ENCODE results near the gene PRKCB.

Gene PRKCB

DNA sequence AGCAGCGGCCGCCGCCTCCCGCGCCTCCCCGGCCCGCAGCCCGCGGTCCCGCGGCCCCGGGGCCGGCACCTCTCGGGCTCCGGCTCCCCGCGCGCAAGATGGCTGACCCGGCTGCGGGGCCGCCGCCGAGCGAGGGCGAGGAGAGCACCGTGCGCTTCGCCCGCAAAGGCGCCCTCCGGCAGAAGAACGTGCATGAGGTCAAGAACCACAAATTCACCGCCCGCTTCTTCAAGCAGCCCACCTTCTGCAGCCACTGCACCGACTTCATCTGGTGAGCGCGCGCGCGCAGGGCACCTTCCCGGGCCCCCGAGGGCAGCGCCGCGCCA lies 258 bp downstream of the PRKCB start:
- DNase-seq (ENCODE audit: insufficient read length, low spot score) (no peak), FAIRE-seq (no peak)

- peak; percentile 76 for FAIRE-seq
- no peak for DNase-seq (ENCODE audit: insufficient read length, low spot score)
Observed at GRCh38 chr16:23836404-23837311, 875 bp downstream of the PRKCB start.

DNA sequence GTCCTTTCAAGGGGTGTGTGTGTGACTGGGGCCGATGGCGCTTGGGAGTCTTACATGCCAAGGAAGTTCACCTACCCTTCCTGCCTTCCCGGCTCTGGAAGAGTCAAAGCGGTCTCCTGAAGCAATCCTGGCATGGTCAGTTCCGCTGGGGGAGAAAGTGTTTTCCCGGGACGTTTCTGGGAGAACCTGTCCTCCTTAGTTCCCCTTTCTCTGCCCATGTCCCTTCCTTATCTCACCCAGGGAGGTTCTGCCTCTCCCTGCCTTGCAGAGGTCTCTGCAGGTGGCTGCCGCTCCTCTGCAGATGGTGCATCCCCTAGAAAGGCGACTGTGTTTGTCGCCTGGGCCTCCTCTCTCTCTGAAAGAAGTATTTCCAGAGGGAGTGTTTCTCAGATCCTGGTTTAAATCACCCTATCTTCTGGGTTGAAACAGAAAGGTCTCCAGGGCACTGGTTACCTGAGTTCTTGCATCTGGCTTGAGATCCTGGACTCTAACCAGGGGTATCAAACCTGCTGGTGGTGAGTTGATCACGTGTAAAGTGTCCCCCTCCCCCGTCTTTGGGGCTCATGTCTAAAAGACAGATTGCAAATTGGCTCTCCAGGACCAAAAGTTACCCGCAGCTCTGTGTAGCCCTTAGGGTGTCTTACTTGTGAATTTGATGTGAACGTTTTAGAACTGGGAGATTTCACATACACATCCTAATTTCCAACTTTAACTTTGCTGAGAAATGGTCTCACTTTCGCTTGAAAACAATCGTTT lies 1.9 kb downstream of the PRKCB start:
- DNase-seq (ENCODE audit: insufficient read length, low spot score) (peak; percentile 40), FAIRE-seq (peak; percentile 91)

DNA sequence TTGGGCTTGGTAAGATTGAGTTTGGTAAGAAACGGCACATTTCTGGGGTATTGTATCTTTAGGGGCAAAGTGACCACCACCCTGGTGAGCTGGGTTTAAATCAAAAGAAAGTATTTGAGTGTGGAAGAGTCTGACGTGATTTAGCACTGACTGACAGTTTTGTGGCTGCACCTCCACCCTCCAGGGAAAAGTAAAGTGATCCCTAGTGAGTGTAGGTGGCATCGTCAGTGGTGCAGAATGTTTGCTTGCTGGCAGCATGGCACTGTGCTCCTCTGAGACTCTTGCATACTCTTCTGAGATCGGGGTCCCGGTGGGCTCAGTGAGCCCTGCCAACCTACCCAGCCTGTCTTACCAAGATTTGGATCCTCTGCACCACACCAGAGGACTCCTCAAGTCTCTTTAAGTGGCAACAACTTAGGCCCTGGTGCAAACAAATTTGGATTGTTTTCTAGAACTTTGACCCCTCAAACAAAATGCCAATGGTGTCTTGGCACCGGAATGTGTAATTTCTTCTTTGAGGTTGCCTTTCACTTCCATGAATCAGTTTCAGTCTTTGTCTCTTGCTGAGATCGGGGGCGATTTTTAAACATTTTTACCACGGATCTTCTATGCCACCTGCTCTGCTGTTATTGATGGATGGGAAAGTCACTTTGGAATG lies 2.8 kb downstream of the PRKCB start:
- FAIRE-seq (peak; percentile 71), DNase-seq (ENCODE audit: insufficient read length, low spot score) (no peak)

- FAIRE-seq (peak; percentile 97), DNase-seq (ENCODE audit: insufficient read length, low spot score) (no peak)
Observed at GRCh38 chr16:23840310-23840709, 4.5 kb downstream of the PRKCB start.

DNA sequence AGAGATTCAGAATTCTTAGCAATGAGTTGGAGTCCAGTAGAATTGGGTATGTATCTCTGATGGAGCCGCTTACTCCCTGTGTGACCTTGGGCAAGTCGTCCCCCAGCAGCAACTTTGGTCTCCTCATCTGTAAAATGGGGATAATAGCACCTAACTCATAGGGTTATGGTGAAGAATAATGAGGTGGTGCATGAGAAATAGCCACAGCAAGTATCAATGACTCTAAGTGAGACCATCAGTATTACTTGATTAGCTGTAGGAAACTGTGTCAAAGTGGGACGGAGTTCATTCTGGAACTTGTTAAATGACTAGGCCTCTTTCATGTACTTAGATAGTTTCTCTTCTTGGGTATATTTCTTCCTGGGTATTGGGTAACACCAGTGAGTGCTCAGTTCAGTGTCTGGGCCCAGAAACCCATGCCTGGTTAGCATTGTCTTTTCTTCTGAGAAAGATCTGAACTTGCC lies 6.4 kb downstream of the PRKCB start:
- FAIRE-seq (peak; percentile 98), DNase-seq (ENCODE audit: insufficient read length, low spot score) (no peak)

GRCh38 chr16:23843143-23843542 lies 7.4 kb downstream of the PRKCB start:
- no peak for DNase-seq (ENCODE audit: insufficient read length, low spot score)
- FAIRE-seq = peak; percentile 88

GRCh38 chr16:23847251-23847650 lies 11.5 kb downstream of the PRKCB start:
- no peak for DNase-seq (ENCODE audit: insufficient read length, low spot score)
- FAIRE-seq = no peak

DNA sequence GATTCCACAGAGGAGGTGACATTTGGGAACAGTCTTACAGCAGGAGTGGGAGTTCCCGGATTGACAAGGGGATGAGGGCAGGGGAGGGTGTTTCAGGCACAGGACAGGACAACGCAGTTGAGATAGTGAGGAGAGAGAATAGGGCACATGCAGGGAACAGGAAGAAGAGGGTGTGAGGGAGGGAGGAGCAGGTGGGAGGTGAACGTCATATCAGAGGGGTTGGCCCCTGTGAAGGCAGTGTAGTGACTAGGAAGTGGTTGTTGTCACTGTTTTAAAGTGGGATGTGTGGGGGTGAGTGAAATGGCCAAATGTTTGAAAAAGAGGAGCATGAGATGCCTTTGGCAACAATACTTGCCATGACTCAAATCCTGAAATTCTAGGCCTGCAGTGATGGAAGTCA lies 12.2 kb downstream of the PRKCB start:
- peak; percentile 83 for FAIRE-seq

DNA sequence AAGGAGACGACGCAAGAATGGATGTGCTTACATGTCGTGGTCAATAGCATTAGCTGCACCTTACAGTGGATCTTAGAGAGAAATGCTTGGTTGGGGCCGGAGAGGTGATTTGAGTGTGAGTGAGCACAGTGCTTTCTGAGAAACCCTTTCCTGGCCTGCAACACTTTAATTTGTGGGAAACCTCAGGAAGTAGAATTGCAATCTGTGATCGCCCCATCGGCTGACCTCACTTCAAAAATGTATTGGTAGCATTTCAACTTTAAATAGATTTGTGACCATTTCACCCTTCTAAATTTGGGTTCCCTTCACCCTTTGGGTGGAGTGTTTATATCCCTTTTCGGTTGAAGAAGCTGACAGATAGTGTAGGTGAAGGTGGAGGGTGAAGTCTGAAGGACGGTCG lies 13.2 kb downstream of the PRKCB start:
- FAIRE-seq (peak; percentile 91), DNase-seq (ENCODE audit: insufficient read length, low spot score) (no peak)

More for the DNA sequence above, 12.2 kb downstream of the PRKCB start:
- no peak for DNase-seq (ENCODE audit: insufficient read length, low spot score)

DNA sequence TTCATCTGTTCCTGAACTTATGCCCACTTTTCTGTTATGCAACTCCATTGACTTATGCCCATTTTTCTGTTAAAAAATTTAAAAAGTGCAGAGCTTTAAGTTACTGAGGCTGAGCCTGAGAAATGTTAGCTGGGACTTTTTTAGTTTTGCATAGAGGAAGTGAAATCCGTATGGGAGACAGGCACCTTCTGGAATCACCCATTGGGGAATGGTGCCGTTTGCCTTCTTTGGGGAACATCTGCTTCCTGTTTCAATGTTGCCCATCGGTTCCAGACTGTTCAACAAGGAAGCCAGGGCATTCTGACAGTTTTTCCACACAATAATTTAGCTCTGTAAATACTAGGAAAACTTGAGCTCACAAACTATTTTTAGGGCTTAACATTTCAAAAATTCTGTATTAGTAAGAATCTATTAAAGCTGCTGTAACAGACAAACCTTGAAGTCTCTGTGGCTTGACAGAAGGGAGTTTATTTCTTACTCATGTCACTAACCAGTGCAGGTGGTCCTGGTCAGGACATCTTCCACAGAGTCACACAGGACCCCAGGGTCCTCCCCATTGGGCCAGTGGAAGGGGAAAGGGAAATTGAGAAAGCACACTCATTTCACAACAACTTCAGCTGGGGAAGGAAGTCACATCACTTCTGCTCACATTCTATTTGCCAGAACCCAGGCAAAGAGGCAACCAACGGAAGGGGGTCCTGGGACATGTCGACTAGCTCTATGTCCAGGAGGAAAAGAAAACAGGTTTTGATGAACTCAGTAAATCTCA lies 17.2 kb downstream of the PRKCB start:
- peak; percentile 96 for FAIRE-seq
- DNase-seq (ENCODE audit: insufficient read length, low spot score) = no peak

DNA sequence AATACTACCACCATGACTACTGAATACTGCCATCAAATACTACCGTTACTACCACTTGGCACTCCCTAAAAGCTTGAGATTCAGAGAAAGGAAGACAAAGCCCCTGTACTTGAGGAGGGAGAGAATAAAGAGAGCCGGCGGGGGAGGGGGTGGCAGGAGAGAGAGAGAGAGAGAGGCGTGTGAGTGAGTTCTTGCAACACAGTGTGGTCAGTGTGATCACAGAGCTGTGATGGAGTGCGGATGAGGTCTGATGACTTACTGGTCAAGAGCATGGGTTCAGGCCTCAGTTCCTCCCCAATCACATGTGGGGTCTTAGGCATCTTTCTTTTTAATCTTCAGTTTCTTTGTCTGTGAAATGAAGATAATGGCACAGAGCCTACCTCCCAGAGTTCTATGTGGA lies 19.2 kb downstream of the PRKCB start:
- DNase-seq (ENCODE audit: insufficient read length, low spot score) (no peak), FAIRE-seq (no peak)

DNA sequence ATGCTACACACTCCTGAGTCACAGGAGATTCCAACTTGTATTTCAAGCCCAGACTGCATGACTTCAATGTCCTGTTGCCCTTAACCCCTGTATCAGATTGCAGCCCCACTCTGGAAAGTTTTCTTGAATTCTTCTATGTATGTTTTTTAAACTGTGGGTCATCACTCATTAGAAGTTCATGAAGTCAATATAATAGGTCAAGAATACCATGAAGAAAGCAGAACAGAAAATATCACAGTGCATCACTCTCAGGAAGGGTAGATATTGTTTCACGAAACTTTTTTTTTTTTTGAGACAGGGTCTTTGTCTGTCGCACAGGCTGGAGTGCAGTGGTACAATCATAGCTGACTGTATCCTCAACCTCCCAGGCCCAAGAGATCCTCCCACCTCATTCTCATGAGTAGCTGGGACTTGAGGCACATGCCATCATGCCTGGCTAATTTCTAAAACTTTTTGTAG lies 20.5 kb downstream of the PRKCB start:
- DNase-seq (ENCODE audit: insufficient read length, low spot score) (no peak), FAIRE-seq (peak; percentile 77)

GRCh38 chr16:23857256-23857880 lies 21.6 kb downstream of the PRKCB start:
- FAIRE-seq (peak; percentile 21), DNase-seq (ENCODE audit: insufficient read length, low spot score) (no peak)

- FAIRE-seq (peak; percentile 11), DNase-seq (ENCODE audit: insufficient read length, low spot score) (no peak)
Observed at GRCh38 chr16:23857881-23858269, 22.1 kb downstream of the PRKCB start.

DNA sequence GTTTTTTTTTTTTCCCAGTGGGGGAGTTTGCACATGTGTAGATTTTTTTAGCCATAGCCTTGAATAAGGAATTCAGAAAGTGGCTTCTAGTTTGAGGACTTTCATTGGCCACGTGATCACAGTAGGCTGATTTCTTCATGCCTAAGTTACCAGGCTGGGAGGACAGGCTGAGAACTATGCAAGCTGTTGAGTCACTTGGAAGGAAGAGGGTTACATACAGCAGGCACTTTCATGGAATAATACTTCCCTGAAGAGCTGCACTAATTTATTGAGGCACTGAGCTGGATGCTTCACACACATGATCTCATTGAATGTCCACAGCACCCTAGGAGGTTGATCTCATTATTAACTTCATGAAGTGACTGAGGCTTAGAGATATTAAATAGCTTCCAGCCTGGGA lies 22.8 kb downstream of the PRKCB start:
- no peak for DNase-seq (ENCODE audit: insufficient read length, low spot score)

DNA sequence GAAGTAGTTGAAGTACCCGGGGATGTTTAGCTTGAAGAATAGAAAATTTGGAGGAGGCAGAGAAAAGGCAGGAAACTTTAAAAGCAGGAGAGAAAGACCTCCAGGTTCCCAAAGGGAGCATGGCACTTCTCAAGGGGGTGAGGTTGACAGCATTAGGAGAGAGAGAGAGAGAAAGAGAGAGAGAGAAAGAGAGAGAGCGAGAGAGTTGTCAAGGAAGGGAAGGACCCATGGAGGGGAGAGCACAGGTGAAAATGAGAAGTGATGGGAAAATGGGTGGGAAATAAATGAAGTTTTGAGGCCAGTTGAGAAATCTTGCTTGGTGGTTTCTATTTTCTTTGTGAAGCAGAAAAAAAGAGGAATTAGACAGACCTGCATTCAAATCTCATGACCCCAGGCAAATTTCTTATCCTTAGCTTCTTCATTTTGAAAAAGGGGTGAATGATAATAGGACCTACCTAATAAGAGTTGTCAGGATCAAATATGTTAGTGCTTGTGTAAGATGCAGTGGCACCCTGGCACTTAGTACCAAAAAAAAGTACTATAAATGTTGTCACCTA lies 24.0 kb downstream of the PRKCB start:
- no peak for DNase-seq (ENCODE audit: insufficient read length, low spot score)

More for the DNA sequence above, 22.8 kb downstream of the PRKCB start:
- no peak for FAIRE-seq

DNA sequence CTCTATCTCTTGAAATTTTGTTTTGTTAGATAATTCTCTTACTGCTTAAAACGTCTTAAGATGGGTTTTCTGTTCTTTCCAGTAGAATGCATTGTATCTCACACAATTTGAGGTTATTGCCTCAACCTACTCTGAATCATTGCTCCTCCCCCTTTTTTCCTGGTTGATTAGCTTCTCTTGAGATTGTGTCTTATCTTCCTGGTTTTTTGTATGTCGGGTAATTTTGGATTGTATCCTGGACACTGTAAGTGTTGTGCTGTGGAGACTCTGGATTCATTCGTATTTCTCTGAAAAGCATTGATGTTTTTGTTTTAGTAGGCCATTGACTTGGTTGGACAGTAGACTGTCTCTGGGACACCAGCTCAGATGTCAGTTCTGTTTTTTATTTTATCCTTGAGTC lies 26.1 kb downstream of the PRKCB start:
- peak; percentile 44 for FAIRE-seq

More for the DNA sequence above, 24.0 kb downstream of the PRKCB start:
- peak; percentile 84 for FAIRE-seq

GRCh38 chr16:23862556-23862955 lies 26.8 kb downstream of the PRKCB start:
- FAIRE-seq = peak; percentile 78
- DNase-seq (ENCODE audit: insufficient read length, low spot score) = no peak

More for the DNA sequence above, 26.1 kb downstream of the PRKCB start:
- DNase-seq (ENCODE audit: insufficient read length, low spot score) = no peak

All from GM19239 (cell line).